Stimulated activated CD8-positive, alpha-beta memory T cell treated with anti-CD3 and anti-CD28 coated beads, Interleukin-12 subunit alpha, Interleukin-12 subunit beta, amount 100 ng/mL, for 1 hour (primary cell): ENCODE measurements around the gene RELA.

Experiments used
- DNase-seq: peaks from one replicate; pipeline ENCODE4 v3.0.0-alpha.2; 2020; ENCODE audit warnings: low read depth

RELA gene

GRCh38 chr11:65633390-65634108, 29.2 kb downstream of the RELA start:
- DNase-seq = no peak

- DNase-seq = no peak
Measured at GRCh38 chr11:65630215-65630614, 32.5 kb downstream of the RELA start.

- no peak for DNase-seq
Measured at GRCh38 chr11:65629579-65629978, 33.1 kb downstream of the RELA start.

GRCh38 chr11:65627202-65627601, 35.5 kb downstream of the RELA start:
- no peak for DNase-seq

GRCh38 chr11:65625628-65626342, 36.9 kb downstream of the RELA start:
- DNase-seq = no peak

GRCh38 chr11:65624931-65625627, 37.6 kb downstream of the RELA start:
- DNase-seq = no peak

- no peak for DNase-seq
Measured at GRCh38 chr11:65623852-65624616, 38.7 kb downstream of the RELA start.

- DNase-seq = no peak
Measured at GRCh38 chr11:65623177-65623576, 39.5 kb downstream of the RELA start.

- DNase-seq = no peak
Measured at GRCh38 chr11:65622011-65622410, 40.7 kb downstream of the RELA start.

GRCh38 chr11:65621460-65621859, 41.3 kb downstream of the RELA start:
- no peak for DNase-seq

- no peak for DNase-seq
Measured at GRCh38 chr11:65620666-65621065, 42.0 kb downstream of the RELA start.

GRCh38 chr11:65619281-65619928, 43.3 kb downstream of the RELA start:
- no peak for DNase-seq

GRCh38 chr11:65618763-65619162, 44.0 kb downstream of the RELA start:
- no peak for DNase-seq

- no peak for DNase-seq
Measured at GRCh38 chr11:65617990-65618751, 44.5 kb downstream of the RELA start.

GRCh38 chr11:65617136-65617850, 45.4 kb downstream of the RELA start:
- no peak for DNase-seq

- no peak for DNase-seq
Measured at GRCh38 chr11:65616575-65617001, 46.1 kb downstream of the RELA start.

GRCh38 chr11:65615950-65616574, 46.7 kb downstream of the RELA start:
- no peak for DNase-seq

- DNase-seq = peak; percentile 100
Measured at GRCh38 chr11:65615229-65615949, 47.3 kb downstream of the RELA start, which contains the start of gene PCNX3. Gene PCNX3 (plus strand): TSS chr11:65615776. CDS start chr11:65616312, 536 bp downstream.
